ENCODE data around the gene GABRR1.

Gene GABRR1

DNA sequence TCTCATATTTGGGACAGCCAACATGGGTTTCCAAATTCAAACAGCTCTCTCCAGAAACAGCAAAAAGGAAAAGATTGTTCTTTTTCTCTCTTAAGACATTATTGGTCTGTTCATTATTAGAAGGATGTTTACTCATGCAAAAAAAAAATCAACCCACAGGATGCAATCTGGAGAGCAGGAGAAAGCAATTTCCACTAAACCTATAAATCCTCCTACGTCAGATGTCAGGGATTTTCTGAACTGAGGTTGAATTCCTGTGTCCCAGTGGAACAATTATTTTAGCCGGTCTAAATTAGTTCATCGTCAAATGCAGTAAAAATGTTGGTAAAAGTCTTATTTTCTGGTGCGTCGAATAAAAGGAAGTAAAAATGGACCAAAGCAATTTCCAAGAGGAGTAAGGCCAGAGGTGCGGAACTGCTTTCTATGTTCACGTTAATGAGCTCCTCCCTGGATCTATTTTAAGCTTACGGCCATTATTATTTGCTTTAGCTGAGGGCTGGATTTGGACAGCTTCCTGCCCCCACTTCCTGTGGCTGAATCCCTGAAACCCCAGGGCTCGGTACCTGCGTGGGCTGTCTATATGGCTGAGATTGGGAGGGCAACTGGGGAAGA lies at the start of gene GABRR1:
TSS of gene GABRR1 (minus strand) at position 60 of the 612 bp plus-strand sequence. CDS start at position 24, 36 bp downstream.
- DNase-seq: peak; percentile 16

DNA sequence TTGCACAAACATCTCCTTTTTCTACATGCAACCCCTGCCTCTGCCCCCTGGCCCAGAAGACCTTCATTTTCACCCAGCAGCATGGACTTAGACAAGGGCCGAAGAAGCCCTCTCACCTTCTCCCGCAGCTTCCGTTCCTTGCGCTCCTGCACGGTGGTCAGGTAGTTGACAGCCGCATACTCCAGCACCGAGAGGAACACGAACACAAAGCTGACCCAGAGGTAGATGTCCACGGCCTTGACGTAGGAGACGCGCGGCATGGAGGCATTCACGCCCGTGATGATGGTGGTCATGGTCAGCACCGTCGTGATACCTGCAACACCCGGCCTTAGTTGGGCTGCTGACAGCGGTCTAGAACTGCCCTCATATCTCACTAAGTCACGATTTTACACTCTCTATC lies 47.1 kb upstream of the GABRR1 start:
- DNase-seq: no peak

DNA sequence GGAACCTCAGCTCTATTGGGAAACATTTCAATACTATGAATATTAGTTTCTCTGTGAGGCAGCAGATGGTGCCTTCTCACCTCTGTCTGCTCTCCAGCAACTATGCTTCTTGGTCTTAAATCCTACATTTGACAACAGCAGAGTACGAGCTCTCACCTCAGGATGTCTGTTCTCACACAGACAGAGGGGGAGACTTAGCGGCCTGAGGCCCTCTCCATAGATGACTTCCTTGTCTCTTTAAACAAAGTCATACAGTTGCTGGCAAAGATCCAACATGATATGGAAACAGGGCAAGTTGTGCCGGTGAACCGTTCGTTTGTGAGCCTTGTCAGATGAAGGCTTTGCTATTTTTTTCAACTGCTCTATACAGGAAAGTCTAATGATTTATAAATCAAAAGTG lies 43.7 kb upstream of the GABRR1 start:
- peak; percentile 92 for DNase-seq

DNA sequence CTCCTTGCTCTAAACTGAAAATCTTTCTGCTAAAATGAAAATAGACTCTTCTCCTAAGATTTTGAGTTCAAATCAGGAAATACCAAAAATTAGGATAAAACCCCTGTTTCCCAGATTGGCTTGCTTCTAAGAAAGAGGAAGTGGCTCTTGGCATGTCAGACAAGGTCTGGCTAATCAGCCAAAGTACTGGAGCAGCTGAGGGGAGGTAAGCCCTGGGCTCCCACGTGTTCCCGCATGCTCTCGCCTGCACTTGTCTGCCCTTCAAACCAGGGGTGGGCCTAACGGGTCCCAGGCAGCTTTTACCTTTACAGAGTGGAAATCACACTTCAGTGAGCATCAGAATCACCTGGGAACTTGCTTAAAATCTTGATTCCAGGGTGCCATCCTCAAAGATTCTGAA lies 43.2 kb upstream of the GABRR1 start:
- peak; percentile 85 for DNase-seq

DNA sequence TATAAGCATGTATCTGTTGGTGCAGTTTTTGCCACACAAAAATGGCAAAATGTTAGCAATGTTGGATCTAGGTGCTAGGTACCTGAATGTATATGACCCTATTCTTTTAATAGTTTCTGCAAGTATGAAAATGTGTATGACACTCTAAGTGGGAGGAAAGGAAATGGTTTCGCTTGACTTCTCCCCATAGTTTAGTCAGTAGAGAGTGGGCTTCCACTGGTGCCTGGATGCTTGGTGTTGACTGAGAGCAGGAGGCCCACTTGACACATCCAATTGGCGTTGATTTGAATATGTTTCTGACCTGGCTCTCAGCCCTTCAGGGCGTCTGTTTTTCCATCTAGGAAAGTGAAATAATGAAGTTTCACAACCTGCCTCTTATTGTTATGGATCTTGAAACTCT lies 41.8 kb upstream of the GABRR1 start:
- no peak for DNase-seq

DNA sequence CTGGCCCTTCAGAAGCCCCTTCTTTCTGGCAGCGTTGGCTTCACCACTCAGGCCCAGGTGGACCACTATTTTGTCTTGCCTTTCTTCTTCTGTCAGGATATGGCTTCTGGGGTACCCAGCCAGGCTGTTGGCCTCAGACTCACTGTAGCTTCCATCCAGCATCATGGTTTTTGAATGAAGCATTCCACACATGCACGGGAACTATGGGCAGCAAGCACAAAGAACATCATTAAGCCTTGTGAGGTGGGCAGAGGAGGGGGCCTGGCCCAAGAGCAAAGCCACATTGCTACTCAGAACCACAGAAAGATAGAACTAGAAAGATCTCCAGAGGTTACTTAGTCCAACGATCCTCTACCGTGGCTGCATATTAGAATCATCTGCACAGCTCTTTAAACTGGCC lies 40.6 kb upstream of the GABRR1 start:
- DNase-seq: no peak

DNA sequence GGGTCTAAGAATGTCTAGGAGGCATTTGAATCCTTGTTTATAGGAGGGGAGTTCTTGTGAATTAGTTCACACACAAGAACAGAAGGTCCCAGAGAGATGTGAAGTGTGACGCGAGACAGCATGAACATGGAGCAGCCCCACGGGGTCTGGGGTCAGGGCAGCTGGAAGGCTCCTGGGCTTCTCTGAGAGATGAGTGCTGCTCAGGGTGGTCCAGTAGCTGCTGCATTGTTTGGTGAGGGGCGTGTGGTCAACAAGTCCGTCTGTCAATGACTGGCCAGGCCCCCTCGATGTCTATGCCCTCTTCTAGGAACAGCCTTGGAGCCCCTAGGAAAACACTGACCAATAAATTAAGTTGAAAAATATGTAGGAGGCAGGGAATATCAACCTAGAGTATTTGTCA lies 40.2 kb upstream of the GABRR1 start:
- DNase-seq: no peak

DNA sequence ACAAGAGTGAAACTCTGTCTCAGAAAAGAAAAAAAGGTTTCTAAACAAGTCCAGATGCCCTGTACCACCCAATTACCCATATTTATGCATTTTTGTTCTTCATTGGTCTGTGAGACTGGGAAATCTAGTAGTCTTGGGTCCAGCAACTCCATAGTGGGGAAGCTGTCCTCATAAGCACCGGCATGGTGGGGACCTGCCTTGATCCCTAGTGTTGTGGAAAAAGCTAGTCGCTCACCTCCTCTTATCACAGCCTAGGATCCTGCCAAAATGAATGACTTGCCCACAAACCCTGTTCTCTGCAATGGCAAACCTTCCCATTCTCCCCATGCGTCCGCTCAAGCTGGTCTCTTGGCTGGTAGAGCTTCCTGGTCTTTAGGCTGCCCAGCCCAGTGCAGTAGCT lies 38.3 kb upstream of the GABRR1 start:
- DNase-seq: no peak

DNA sequence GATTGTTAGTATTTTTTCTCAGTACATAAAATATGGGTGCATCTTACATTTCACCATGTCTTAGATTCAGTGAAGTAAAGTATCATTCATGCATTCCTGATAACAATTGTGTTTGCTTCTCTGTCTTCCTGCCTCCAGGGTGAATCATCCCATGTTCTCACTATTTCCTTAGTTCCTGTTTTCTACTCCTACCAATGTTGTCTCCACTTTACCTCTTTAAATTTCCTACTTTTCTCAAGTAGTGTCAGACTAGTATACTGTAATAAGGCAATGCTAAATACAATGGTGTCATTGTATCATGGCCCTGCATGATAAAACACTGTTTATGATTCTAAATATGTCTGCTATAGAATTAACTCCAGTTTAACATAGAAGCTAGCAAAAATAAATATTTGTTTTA lies 37.4 kb upstream of the GABRR1 start:
- no peak for DNase-seq

DNA sequence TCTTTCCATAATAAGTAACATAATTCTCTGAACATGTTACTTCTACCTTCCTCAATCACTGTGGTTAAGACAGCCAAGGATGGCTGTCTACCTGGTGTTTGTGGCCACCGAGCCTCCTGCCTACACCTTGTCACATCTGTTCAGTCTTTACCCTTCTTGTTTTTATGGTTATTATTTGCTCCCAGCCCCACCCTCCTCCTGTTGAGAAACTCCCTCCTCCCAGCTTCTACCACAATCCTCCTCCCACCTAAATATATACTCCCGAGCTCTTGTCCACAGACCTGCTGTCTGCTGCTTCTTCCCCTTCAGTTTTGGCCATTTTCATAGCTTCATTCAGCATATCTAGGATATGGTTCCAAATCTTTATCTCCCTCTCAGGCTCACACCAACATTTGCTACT lies 35.7 kb upstream of the GABRR1 start:
- DNase-seq: no peak

DNA sequence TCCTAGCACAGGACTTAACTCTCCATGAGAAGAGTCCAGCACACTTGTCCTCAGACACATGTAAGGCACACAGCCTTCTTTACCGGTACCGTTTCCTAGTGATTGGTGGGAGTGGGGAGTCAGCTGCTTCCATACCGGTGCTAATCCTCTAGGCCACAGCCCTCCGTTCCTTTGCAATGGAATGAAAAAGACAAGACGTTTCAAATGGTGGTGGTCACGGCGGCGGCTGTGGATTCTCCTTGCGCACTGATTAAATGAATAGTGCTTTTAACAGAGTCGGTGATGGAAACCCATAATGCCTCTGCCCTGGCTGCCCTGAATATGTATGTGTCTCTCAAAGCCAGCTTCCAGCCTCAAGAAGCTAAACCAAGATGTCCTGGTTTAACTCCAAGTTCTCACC lies 34.8 kb upstream of the GABRR1 start:
- DNase-seq: no peak

DNA sequence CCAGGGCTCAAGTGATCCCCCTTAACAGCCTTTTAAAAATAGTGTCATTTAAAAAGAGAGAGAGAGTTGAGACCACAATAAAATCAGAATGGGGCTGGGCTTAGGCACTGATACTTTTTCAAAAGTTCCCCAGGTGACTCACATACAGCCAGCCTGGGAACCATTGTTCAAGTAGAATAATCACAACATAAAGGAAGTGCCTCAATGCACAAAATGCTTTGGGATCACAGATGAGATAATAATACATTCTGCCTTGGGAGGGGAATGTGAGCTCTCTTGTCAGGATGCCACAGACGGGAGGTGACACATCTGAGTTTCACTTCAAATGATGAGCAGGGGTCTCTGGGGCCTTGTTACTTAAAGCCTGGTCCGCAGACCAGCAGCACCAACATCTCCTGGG lies 34.0 kb upstream of the GABRR1 start:
- DNase-seq: no peak

DNA sequence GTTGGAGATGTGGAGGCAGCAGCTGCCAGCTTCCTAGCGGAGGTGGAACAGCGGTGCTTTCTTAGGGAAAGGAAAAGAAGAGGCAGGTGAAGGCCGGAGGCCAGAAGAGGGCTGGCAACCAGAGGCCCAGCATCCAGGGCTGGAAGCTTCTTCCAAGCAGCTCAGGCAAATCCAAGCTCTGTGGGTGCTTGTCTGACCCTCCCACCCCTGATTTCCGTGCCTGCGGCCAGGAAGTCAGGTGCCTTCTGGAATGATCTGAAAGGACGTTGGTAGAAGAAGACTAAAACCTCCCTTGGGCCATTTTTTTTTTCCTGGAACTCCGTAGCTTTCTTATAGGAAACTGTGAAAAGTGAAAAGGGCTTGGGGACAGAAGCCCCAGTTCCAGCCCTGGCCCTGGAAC lies 33.1 kb upstream of the GABRR1 start:
- DNase-seq: no peak

DNA sequence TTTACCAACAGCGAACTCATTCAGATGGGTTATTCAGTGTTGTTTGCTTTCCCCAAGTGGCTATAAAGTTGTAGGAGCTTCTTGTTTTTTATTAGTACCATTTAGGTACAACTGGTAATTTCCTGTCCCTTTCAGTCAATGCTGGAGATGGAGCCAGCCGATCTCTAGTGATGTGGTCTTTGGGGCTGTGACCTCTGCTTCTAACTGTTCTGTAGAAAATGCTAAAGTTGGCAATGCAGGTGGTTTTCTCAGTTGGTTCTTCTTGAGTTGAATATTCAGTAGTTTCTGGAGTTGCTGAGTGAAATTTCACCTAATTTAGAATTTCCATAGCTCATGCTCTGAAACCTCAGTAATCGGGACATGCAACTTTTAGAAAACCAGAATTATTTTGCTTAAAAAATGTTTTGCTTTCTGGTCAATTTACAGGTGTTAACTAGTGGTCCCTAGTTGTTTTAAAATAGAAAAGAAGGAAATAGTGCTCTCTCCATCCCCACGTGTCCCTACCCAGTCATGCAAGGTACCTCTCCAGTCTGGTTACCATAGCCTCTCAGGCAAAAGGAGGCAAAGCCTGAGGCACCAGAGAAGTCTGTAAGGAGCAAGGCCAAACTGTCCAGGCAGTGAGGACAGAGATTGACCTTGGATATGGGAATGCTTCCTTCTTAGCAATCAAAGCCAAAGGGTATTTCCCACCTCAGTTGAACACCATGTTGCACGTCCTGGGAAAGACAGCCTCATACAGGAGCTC lies 27.3 kb upstream of the GABRR1 start:
- no peak for DNase-seq

DNA sequence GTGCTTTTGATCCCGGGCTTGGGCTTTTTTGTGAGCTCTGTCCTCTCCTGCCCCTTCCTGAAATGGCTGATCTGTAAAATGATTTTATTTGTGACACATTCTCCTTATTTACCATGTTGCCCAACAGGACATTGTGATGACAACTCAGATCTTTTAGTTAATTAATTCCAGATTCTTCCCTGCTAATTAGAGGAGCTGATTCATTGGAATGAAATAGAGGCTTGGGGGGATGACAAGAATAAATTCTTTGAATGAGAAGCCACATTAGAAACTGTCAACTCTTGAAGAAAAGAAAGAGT lies 26.1 kb upstream of the GABRR1 start:
- DNase-seq: no peak

DNA sequence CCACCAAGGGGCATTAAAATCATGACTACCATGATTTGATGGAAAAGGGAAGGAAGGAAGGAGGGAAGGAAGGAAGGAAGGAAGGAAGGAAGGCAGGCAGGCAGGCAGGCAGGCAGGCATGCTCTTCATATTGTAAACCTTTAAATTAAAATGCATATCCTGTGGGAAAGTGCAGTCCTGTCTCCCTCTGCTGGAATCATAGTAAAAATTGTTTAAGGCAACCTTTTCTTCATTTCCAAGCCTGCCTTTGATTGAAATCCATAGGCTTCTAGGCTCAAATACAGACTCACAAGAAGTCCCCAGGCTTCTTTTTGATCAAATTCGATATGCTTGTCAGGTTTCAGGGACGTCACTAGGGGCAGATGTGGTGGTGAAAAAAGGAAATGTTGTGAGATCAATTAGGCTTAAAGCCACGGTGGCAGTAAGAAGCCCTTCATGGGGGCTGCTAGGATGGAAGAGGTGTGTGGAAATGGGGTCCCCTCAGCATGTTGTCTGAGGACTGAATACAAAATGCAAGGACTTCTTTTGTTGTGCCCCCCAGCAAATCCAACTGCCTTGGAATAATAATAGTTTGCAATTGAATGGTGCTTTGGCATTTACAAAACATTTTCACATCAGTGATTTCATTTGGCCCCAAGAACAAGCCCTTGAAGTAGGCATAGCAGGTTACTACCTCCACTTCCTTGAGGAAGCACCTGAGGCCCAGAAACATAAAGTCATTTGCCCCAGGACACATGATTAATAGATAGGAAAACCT lies 25.6 kb upstream of the GABRR1 start:
- peak; percentile 81 for DNase-seq

DNA sequence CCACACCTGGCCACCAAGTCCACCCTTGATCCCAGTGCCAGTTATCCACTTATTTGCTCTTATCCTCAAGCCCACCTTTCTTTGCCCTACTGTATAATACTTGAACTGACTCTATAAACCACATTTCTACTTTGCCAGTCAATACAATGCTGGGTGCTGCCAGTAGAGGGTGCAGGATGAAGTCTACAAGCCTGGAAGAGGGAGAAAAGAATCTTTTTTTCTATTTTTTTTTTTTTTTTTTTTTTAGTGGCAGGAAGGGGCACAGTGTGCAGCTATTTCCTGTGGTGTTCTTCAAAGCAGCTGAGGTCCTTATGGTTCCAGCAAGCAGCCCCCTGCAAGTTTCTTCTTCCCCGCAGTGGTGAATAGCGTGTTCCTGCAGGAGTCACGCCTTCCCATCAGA lies 22.2 kb upstream of the GABRR1 start:
- peak; percentile 78 for DNase-seq

DNA sequence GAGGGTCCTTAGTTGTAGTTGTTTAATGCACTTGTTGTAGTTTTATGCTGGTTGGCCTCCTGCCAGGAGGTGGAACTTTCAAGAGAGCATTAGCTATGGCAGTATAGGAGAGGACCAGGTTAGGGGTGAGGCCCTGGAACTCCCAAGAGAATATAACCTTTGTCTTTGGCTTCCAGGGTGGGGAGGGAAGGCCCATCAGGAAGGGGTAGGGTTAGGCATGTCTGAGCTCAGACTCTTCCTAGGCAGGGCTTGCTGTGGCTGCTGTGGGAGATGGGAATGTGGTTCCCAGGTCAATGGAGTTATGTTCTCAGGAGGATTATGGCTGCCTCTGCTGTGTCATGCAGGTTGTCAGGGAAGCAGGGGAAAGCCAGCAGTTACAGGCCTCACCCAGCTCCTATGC lies 20.0 kb upstream of the GABRR1 start:
- no peak for DNase-seq

DNA sequence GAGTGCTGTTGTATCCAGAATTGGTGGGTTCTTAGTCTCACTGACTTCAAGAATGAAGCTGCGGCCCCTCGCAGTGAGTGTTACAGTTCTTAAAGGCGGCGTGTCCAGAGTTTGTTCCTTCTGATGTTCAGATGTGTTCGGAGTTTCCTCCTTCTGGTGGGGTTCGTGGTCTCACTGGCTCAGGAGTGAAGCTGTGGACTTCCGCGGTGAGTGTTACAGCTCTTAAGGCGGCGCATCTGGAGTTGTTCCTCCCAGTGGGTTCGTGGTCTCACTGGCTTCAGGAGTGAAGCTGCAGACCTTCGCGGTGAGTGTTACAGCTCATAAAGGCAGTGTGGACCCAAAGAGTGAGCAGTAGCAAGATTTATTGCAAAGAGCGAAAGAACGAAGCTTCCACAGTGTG lies 16.4 kb upstream of the GABRR1 start:
- DNase-seq: peak; percentile 44

DNA sequence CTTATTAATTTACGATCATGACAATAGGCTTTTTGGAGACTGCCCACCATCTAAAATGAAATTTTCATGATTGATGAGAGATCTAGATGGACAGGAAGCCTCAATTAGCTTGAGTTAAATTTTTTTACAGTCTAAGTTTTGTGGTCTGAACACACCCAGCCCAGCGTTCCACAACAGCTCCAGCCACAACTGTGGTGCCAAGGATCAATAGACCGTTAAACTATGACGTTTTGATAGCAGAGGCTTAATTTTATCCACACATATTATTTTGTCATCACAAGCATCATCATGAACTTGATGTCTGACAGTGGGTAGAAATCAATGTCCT lies 5.5 kb upstream of the GABRR1 start:
- no peak for DNase-seq

DNA sequence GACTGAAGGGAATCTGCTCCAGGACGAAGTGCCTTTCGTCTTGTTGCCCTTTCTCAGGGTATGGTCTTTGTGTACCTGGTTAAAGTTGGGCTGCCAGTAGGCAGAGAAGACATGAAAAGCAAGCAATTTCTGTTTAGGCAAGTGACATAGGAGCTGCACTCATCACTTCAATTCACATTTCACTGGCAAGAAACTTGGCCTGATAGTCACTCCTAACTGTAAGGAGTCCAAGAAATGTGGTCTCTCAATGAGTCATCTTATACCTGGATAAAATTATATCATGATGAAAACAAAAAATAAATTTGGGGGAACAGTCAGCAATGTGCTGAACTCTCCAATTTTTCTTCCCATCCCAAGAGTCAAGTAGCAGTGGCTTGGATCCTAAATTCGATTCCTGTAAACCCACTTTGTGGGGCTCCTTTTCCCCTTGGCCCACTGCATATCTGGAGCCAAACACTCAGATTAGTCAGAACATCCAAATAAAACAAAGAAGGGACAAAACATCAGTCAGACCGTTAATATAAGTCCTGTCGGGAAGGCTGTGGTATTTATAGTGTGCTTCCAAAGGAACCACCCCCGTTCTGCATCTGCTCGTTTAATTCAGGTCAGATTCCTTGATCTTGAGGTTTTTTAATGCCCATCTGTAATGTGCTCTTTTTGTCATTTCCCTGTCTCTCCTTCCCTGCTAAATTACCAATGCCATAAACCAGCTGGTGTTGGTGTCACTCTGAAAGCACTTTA lies 5.0 kb upstream of the GABRR1 start:
- DNase-seq: peak; percentile 21

DNA sequence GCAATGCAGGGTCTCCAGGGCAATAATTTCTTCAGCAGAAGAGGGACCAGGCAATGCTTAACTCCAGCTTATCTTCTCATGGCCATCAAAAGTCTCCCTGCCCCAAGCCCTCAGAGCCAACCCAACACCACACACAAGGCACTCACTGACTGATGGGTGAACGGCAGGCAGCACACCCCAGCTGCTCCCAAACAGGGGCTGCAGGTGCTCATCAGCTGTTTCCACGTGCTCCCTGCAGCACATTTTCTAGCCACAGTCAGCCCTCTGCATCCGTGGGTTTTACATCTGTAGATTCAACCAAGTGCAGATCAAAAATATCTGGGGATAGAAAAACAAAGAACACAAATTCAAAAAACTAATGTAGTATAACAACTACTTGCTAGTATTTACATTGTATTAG lies 4.0 kb upstream of the GABRR1 start:
- no peak for DNase-seq

DNA sequence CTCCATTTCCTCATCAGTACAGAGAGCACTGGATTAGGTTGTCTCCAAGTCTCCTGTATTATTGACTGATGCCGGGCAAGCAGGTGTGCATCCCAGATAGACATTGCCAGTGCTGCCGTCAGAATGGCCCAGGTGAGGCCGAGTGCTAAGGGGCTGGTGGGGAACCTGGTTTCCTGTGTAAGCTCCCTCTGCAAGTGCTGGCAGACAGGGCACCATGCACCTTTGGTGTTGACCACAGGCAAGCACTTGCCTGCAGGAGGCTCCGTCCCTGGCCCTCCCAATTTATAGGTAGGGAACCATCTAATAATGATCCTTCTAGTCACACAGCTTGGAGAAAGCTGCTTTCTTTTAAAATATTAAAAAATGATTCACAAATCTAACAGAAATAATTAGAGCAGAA lies 747 bp downstream of the GABRR1 start:
- DNase-seq: no peak

DNA sequence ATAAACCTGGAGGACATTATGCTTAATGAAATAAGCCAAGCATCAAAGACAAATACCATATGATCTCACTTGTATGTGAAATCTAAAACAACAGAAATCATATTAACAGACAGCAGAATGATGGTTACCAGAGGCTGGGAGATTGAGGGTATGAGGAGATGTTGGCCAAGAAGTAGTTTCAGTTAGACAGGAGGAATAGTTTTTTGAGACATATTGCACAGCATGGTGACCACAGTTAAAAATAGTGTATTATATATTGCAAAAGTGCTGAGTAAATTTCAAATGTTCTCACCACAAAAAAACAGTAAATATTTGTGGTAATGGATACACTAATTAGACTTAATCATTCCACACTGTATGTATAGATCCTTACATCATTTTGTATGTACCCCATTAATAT lies 1.8 kb downstream of the GABRR1 start:
- peak; percentile 22 for DNase-seq
